Measurements from ENCODE around the gene FBXO47.

- no peak for TF ChIP-seq TAF1 (IDR thresholded peaks at IDR 0.05; ENCODE audit: low read depth, low read length)
- TF ChIP-seq POLR2A (IDR thresholded peaks at IDR 0.05; ENCODE audit: low read depth, low read length) = no peak
- no peak for TF ChIP-seq POLR2AphosphoS5 (IDR thresholded peaks at IDR 0.05; ENCODE audit: low read depth, low read length)
- no peak for TF ChIP-seq POU2F2 (IDR thresholded peaks at IDR 0.05; ENCODE audit: low read depth, low read length)
- no peak for TF ChIP-seq SPI1 (IDR thresholded peaks at IDR 0.05; ENCODE audit: low read depth, low read length)
Measured at GRCh38 chr17:38920374-38921291, 46.6 kb downstream of the FBXO47 start.

All from GM12891 (cell line).